GM18861 (cell line): ENCODE measurements around the gene ERC1.
"Not testable (repeated sequence)": the region's sequence is repeated elsewhere in the genome, so short reads cannot be mapped to it uniquely, and the experiment has no call there.

ENCODE experiments used
- ATAC-seq: cut with Tn5 transposase; IDR thresholded peaks from one replicate; pipeline ENCODE4 v1.9.1; 2021; ENCODE audit not compliant: unreplicated experiment

ERC1 gene

GRCh38 chr12:1020389-1020788, 29.4 kb downstream of the ERC1 start:
- ATAC-seq = no peak

GRCh38 chr12:1022032-1022970, 31.3 kb downstream of the ERC1 start:
- no peak for ATAC-seq

- ATAC-seq = no peak
These were observed 39.8 kb downstream of the ERC1 start for GRCh38 chr12:1030779-1031178.

- ATAC-seq = no peak
These were observed 43.2 kb downstream of the ERC1 start for GRCh38 chr12:1034243-1034642.

- ATAC-seq = no peak
These were observed 43.9 kb downstream of the ERC1 start for GRCh38 chr12:1034751-1035457.

- ATAC-seq = no peak
These were observed 50.5 kb downstream of the ERC1 start for GRCh38 chr12:1041478-1041877.

GRCh38 chr12:1044199-1044598, 53.2 kb downstream of the ERC1 start:
- no peak for ATAC-seq

- ATAC-seq = no peak
These were observed 53.7 kb downstream of the ERC1 start for GRCh38 chr12:1044696-1045095.

GRCh38 chr12:1046727-1047126, 55.7 kb downstream of the ERC1 start:
- ATAC-seq = no peak

- no peak for ATAC-seq
These were observed 57.1 kb downstream of the ERC1 start for GRCh38 chr12:1047898-1048660.

- no peak for ATAC-seq
These were observed 59.2 kb downstream of the ERC1 start for GRCh38 chr12:1050059-1050707.

GRCh38 chr12:1051672-1052071, 60.6 kb downstream of the ERC1 start:
- not testable (repeated sequence) for ATAC-seq

- ATAC-seq = no peak
These were observed 62.7 kb downstream of the ERC1 start for GRCh38 chr12:1053690-1054089.

- no peak for ATAC-seq
These were observed 63.3 kb downstream of the ERC1 start for GRCh38 chr12:1054117-1054870.

GRCh38 chr12:1056390-1056789, 65.4 kb downstream of the ERC1 start:
- no peak for ATAC-seq

- no peak for ATAC-seq
These were observed 67.4 kb downstream of the ERC1 start for GRCh38 chr12:1058423-1058822.

- ATAC-seq = no peak
These were observed 68.1 kb downstream of the ERC1 start for GRCh38 chr12:1059162-1059561.

- ATAC-seq = no peak
These were observed 72.8 kb downstream of the ERC1 start for GRCh38 chr12:1063852-1064251.

- ATAC-seq = no peak
These were observed 73.3 kb downstream of the ERC1 start for GRCh38 chr12:1064317-1064716.

- ATAC-seq = no peak
These were observed 74.6 kb downstream of the ERC1 start for GRCh38 chr12:1065629-1066028.
